BLaER1 treated with 17β-estradiol and CSF1 and Interleukin-3, amounts not matched to agents 10 nM and 100 nM (cell line): Measurements from ENCODE around the gene FOSL2.

Source experiments
- H3K27ac ChIP-seq, 11 experiments: shearing (Covaris generic); formaldehyde crosslinking; 2 replicates each; pipeline ENCODE4 v1.8.1; 2022
- H3K27me3 ChIP-seq, 11 experiments: shearing (Covaris generic); formaldehyde crosslinking; 2 replicates each; pipeline ENCODE4 v1.8.1; 2022
- H3K36me3 ChIP-seq, 11 experiments: shearing (Covaris generic); formaldehyde crosslinking; 2 replicates each; pipeline ENCODE4 v1.8.1; 2022
- H3K4me1 ChIP-seq, 10 experiments: shearing (Covaris generic); formaldehyde crosslinking; 2 replicates each; pipeline ENCODE4 v1.8.1; 2022
- H3K4me2 ChIP-seq, 11 experiments: shearing (Covaris generic); formaldehyde crosslinking; 2 replicates each; pipeline ENCODE4 v1.8.1; 2022
- H3K4me3 ChIP-seq, 10 experiments: shearing (Covaris generic); formaldehyde crosslinking; 2 replicates each; pipeline ENCODE4 v1.8.1; 2022
- H3K9ac ChIP-seq, 11 experiments: shearing (Covaris generic); formaldehyde crosslinking; 2 replicates each; pipeline ENCODE4 v1.8.1; 2022
- H3K9me3 ChIP-seq, 11 experiments: shearing (Covaris generic); formaldehyde crosslinking; replicated peaks in 1 of 11; 2 replicates each; pipeline ENCODE4 v1.8.1; 2022
- H4K20me1 ChIP-seq, 11 experiments: shearing (Covaris generic); formaldehyde crosslinking; 2 replicates each; pipeline ENCODE4 v1.8.1; 2022
- Cebpa-rat ChIP-seq, 11 experiments: shearing (Covaris generic); IDR thresholded peaks; 2 replicates each; pipeline ENCODE4 v1.8.1; 2022

FOSL2 gene

DNA sequence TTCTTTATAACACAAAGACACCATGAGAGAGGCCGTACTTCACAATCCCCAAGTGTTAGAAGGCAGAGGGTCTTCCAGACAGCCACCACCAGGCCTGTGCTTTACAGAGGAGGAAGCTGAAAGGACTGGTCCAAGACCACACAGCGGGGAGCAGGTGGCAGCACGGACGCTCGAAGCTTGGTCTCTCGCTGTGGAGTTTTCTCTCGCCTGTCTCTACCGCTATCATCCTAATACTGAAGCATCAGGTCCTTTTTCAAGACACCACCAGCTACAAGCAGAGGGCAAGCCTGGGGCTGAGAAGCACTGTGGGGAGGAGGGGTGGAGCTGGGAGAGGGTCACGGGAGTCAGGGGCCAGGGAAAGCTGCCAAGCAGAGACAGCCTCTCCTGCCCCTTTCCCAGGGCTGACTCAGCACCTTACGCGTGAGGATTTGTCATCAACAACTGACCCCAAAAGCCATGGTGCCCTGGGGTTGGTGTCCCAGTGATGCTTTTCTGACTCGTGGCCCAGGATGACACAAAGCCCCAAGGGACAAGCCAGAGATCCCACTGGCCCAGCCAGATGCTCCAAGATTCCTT is 31.9 kb upstream of the FOSL2 start:
- H3K27ac ChIP-seq = peak overlapping the region; percentile 66 to 84 (median 79)
- H3K27me3 ChIP-seq = no peaks in the 10 kb centered on the region
- peak overlapping the region; percentile 24 to 71 (median 60); a peak in 17 of 22 replicates for H3K9ac ChIP-seq
- peak overlapping the region; percentile 89 to 100 (median 94) for H3K4me2 ChIP-seq
- no peak; a peak in 1 of 22 replicates for TF ChIP-seq Cebpa-rat (IDR thresholded peaks at IDR 0.05)
- H3K9me3 ChIP-seq = no peaks in the 10 kb centered on the region
- peak overlapping the region in 4 of 10 experiments; percentile 24 to 39 (median 32); a peak in 4 of 20 replicates for H3K4me3 ChIP-seq
- peaks cover 68 to 89% (median 82%) of the 10 kb centered on the region in 10 experiments for H3K4me1 ChIP-seq
- H3K36me3 ChIP-seq = no peaks in the 10 kb centered on the region
- H4K20me1 ChIP-seq = no peaks in the 10 kb centered on the region

DNA sequence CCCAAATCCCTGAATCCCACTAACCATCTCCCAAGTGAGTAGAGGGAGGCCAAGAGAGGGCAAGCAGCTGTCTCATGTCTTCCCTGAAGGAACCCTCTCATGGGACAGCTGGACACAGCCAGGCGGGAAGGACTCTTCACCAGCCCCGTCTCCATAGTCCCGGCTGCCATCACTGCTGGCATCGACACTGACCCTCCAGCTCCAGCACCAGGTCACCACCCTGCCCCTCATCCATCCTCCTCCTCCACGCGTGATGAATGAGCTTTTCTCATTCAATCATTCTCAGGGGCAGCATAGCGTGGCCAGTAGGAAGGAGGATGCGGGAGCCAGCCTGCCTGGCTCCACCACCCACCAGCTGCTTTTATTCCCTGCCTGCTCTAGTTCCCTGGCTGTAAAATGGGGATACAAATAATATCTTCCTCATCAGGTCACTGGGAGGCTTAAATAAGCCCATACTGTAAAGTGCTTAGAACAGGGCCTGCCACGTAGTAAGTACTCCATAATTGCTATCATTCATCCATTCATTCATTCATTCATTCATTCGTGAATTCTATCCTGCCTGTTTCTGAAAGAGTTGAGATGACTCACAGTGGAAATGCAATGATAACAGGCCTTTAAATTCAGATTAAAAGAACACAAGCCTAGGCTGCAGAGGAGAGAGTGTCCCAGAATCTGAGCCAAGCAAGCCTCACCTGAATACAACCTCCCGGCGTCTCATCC is 30.5 kb upstream of the FOSL2 start:
- Histone ChIP-seq H4K20me1 (no peaks in the 10 kb centered on the region), H3K4me1 (peaks cover 81 to 92% (median 89%) of the 10 kb centered on the region in 10 experiments), H3K27me3 (no peaks in the 10 kb centered on the region), H3K4me3 (no peak overlapping the region), H3K4me2 (peak overlapping the region; percentile 89 to 100 (median 94); a peak in 21 of 22 replicates), H3K9ac (0 out of 22 replicates have a peak overlapping the region, but pooled peaks of 1 of the 11 experiments have one; percentile 67), H3K27ac (peak overlapping the region in 4 of 11 experiments; percentile 76 to 80 (median 80); a peak in 8 of 22 replicates), H3K36me3 (no peaks in the 10 kb centered on the region), H3K9me3 (no peaks in the 10 kb centered on the region)
- no peak for TF ChIP-seq Cebpa-rat (IDR thresholded peaks at IDR 0.05)

GRCh38 chr2:28362991-28363521 is 29.6 kb upstream of the FOSL2 start:
- Histone ChIP-seq H3K4me3 (no peak overlapping the region), H3K4me1 (peaks cover 90 to 98% (median 97%) of the 10 kb centered on the region in 10 experiments), H3K27ac (0 out of 22 replicates have a peak overlapping the region, but pooled peaks of 1 of the 11 experiments have one; percentile 6), H3K4me2 (peak overlapping the region; percentile 68 to 100 (median 93)), H3K9ac (no peak overlapping the region; a peak in 1 of 22 replicates), H3K9me3 (no peaks in the 10 kb centered on the region), H4K20me1 (no peaks in the 10 kb centered on the region), H3K27me3 (no peaks in the 10 kb centered on the region), H3K36me3 (no peaks in the 10 kb centered on the region)
- TF ChIP-seq Cebpa-rat (IDR thresholded peaks at IDR 0.05) = no peak

DNA sequence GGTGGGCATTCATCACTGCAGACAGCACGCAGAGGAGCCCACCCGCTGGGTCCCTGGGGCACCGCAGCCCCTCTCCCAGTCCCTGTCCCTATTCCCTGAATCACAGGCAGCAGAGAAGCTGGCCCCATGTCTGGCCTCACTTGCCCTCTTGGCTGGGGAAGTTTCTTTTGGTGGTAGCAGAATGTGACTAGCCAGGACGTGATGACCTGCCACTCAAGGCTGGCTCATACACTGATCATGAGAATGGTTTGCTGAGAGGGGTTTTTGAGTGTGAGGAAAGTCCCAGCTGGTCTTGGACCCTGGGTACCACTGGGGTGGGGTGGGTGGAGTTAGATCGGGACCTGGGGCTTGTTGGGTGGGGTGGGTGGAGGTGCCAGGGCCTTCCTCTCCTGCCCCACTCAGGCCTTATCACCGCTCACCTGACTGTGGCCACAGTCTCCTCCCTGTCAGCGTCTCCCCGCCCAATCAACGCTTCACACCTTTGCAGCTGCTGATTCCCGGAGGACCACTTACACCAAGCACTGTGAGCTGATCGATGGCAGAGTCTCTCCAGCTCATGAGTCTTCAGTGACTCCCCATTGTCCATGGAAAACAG is 28.9 kb upstream of the FOSL2 start:
- no peak for TF ChIP-seq Cebpa-rat (IDR thresholded peaks at IDR 0.05)
- H3K27ac ChIP-seq = no peak overlapping the region
- H3K36me3 ChIP-seq = no peaks in the 10 kb centered on the region

GRCh38 chr2:28364610-28365009 is 28.0 kb upstream of the FOSL2 start:
- Histone ChIP-seq H3K27me3 (no peaks in the 10 kb centered on the region), H3K4me2 (peak overlapping the region; percentile 79 to 100 (median 88)), H3K27ac (peak overlapping the region in 8 of 11 experiments; percentile 19 to 92 (median 57); a peak in 9 of 22 replicates), H3K36me3 (no peaks in the 10 kb centered on the region), H3K9ac (peak overlapping the region in 3 of 11 experiments; percentile 1 to 60 (median 40); a peak in 2 of 22 replicates), H3K4me3 (no peak overlapping the region), H3K4me1 (peaks cover 78 to 98% (median 92%) of the 10 kb centered on the region in 10 experiments), H4K20me1 (no peaks in the 10 kb centered on the region), H3K9me3 (no peaks in the 10 kb centered on the region)
- no peak for TF ChIP-seq Cebpa-rat (IDR thresholded peaks at IDR 0.05)

More for the DNA sequence above, 28.9 kb upstream of the FOSL2 start:
- Histone ChIP-seq H3K4me2 (peak overlapping the region; percentile 80 to 100 (median 92); a peak in 17 of 22 replicates), H3K4me3 (no peak overlapping the region), H3K27me3 (no peaks in the 10 kb centered on the region), H3K9me3 (no peaks in the 10 kb centered on the region), H4K20me1 (no peaks in the 10 kb centered on the region), H3K9ac (no peak overlapping the region), H3K4me1 (peaks cover 86 to 99% (median 95%) of the 10 kb centered on the region in 10 experiments)

DNA sequence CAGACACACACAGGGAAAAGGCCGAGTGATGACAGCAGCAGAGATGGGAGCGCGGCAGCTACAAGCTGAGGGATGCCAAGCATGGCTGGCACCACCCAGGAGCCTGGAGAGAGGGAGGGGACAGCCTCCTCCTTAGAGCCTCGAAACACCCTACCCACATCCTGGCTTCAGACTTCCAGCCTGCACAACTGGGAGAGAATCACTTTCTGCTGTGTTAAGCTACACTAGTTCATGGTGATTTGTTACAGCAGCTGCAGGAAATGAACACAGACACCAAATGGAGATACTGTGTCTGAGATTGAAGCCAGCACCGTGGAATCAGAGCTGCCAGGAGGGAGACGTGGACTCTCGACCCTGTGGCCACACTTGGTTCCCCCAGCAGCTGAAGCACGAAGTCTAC is 27.5 kb upstream of the FOSL2 start:
- no peak overlapping the region for H3K4me3 ChIP-seq
- no peak for TF ChIP-seq Cebpa-rat (IDR thresholded peaks at IDR 0.05)
- peak overlapping the region in 9 of 11 experiments; percentile 19 to 92 (median 72); a peak in 15 of 22 replicates for H3K27ac ChIP-seq
- no peaks in the 10 kb centered on the region for H3K36me3 ChIP-seq
- no peaks in the 10 kb centered on the region for H4K20me1 ChIP-seq
- peak overlapping the region; percentile 79 to 100 (median 88) for H3K4me2 ChIP-seq
- peaks cover 73 to 97% (median 87%) of the 10 kb centered on the region in 10 experiments for H3K4me1 ChIP-seq
- no peaks in the 10 kb centered on the region for H3K27me3 ChIP-seq
- H3K9me3 ChIP-seq = no peaks in the 10 kb centered on the region
- peak overlapping the region in 7 of 11 experiments; percentile 0 to 60 (median 33); a peak in 5 of 22 replicates for H3K9ac ChIP-seq

DNA sequence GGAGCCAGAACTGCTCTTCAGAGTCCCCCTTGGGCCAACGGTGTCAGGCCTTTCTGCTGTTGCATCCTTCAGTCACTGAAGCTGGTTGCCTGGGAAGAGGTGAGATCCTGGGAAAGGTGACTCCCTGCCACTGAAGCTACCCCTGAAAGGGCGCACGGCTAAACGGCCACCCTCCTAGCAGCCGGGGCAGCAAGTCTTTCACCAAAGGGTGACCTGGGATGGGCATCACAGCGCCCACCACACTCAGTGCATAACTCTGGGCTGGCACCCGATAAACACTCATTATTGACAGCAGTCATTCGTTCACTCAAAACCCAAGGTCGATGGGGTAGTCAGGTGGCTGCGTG is 26.5 kb upstream of the FOSL2 start:
- Histone ChIP-seq H3K27me3 (no peaks in the 10 kb centered on the region), H3K9me3 (no peaks in the 10 kb centered on the region), H3K27ac (peak overlapping the region in 10 of 11 experiments; percentile 56 to 92 (median 84); a peak in 20 of 22 replicates), H3K4me1 (peaks cover 63 to 92% (median 77%) of the 10 kb centered on the region in 10 experiments), H4K20me1 (no peaks in the 10 kb centered on the region), H3K36me3 (no peaks in the 10 kb centered on the region), H3K4me3 (no peak overlapping the region; a peak in 1 of 20 replicates), H3K9ac (peak overlapping the region in 10 of 11 experiments; percentile 6 to 79 (median 72); a peak in 14 of 22 replicates), H3K4me2 (peak overlapping the region; percentile 79 to 100 (median 88))
- no peak for TF ChIP-seq Cebpa-rat (IDR thresholded peaks at IDR 0.05)

GRCh38 chr2:28366496-28367282 is 26.0 kb upstream of the FOSL2 start:
- peak overlapping the region in 10 of 11 experiments; percentile 56 to 92 (median 84); a peak in 21 of 22 replicates for H3K27ac ChIP-seq
- peak overlapping the region; percentile 79 to 100 (median 88) for H3K4me2 ChIP-seq
- H3K27me3 ChIP-seq = no peaks in the 10 kb centered on the region
- H3K4me3 ChIP-seq = peak overlapping the region in 1 of 10 experiments; percentile 21; a peak in 1 of 20 replicates
- H3K36me3 ChIP-seq = no peaks in the 10 kb centered on the region
- 0 out of 22 replicates have a peak, but pooled peaks of 1 of the 11 experiments have one; percentile 9 for TF ChIP-seq Cebpa-rat (IDR thresholded peaks at IDR 0.05)
- H3K4me1 ChIP-seq = peaks cover 57 to 86% (median 71%) of the 10 kb centered on the region in 10 experiments
- H4K20me1 ChIP-seq = no peaks in the 10 kb centered on the region
- no peaks in the 10 kb centered on the region for H3K9me3 ChIP-seq
- H3K9ac ChIP-seq = peak overlapping the region in 10 of 11 experiments; percentile 8 to 79 (median 72); a peak in 18 of 22 replicates
